H9 (cell line): Measurements from ENCODE around the gene GATAD2B. TPM values are rescaled to one million over a fixed set of nuclear protein-coding genes. Genes with fewer than 3 reads are reported as not detected.

Experiments used
- DNase-seq: peaks from one replicate; pipeline ENCODE4 v3.0.0-alpha.2; 2017
- H2AFZ ChIP-seq: one replicate; pipeline ENCODE4 v1.6.1; 2013; ENCODE audit warnings: mild to moderate bottlenecking, low read length, control low read depth, moderate library complexity
- H2AK5ac ChIP-seq: 2 replicates; pipeline ENCODE4 v1.6.1; 2013; ENCODE audit warnings: low read length, control low read depth, mixed read lengths; ENCODE audit not compliant: insufficient read length
- H2BK120ac ChIP-seq: one replicate; pipeline ENCODE4 v1.6.1; 2013; ENCODE audit warnings: low read depth, mild to moderate bottlenecking, low read length, control low read depth, inconsistent platforms; ENCODE audit not compliant: poor library complexity, severe bottlenecking
- H2BK12ac ChIP-seq: 2 replicates; pipeline ENCODE4 v1.6.1; 2013; ENCODE audit warnings: low read length, control low read depth, mixed read lengths, low read depth; ENCODE audit not compliant: insufficient read length
- H2BK15ac ChIP-seq: 2 replicates; pipeline ENCODE4 v1.6.1; 2013; ENCODE audit warnings: low read depth, low read length, control low read depth
- H2BK20ac ChIP-seq: one replicate; pipeline ENCODE4 v1.6.1; 2013; ENCODE audit warnings: low read depth, mild to moderate bottlenecking, low read length, control low read depth, inconsistent platforms; ENCODE audit not compliant: poor library complexity, severe bottlenecking
- H2BK5ac ChIP-seq: 2 replicates; pipeline ENCODE4 v1.6.1; 2013; ENCODE audit warnings: low read length, control low read depth, mixed read lengths; ENCODE audit not compliant: insufficient read length
- H3K14ac ChIP-seq: 2 replicates; pipeline ENCODE4 v1.6.1; 2013; ENCODE audit warnings: low read length, control low read depth; ENCODE audit not compliant: insufficient read depth
- H3K18ac ChIP-seq: 2 replicates; pipeline ENCODE4 v1.6.1; 2013; ENCODE audit warnings: low read depth, mild to moderate bottlenecking, mixed read lengths, low read length, control low read depth; ENCODE audit not compliant: insufficient read length
- H3K23ac ChIP-seq: 2 replicates; pipeline ENCODE4 v1.6.1; 2013; ENCODE audit warnings: low read length, control low read depth, mixed read lengths, low read depth; ENCODE audit not compliant: insufficient read length
- H3K23me2 ChIP-seq: 2 replicates; pipeline ENCODE4 v1.6.1; 2013; ENCODE audit warnings: low read depth, mild to moderate bottlenecking, mixed read lengths, low read length, control low read depth; ENCODE audit not compliant: insufficient read length, poor library complexity, severe bottlenecking
- H3K27ac ChIP-seq: 2 replicates; pipeline ENCODE4 v1.5.1; 2013; ENCODE audit warnings: low read length, control low read depth, mixed read lengths, low read depth; ENCODE audit not compliant: insufficient read length
- H3K27me3 ChIP-seq: 2 replicates; pipeline ENCODE4 v1.6.1; 2013; ENCODE audit warnings: low read length, control low read depth, inconsistent platforms; ENCODE audit not compliant: insufficient read depth
- H3K4ac ChIP-seq: 2 replicates; pipeline ENCODE4 v1.6.1; 2013; ENCODE audit warnings: low read depth, mild to moderate bottlenecking, control low read depth, inconsistent platforms, low read length, moderate library complexity
- H3K4me1 ChIP-seq: 2 replicates; pipeline ENCODE4 v1.6.1; 2013; ENCODE audit warnings: low read length, control low read depth, inconsistent platforms; ENCODE audit not compliant: insufficient read depth
- H3K4me2 ChIP-seq: 2 replicates; pipeline ENCODE4 v1.6.1; 2013; ENCODE audit warnings: low read length, control low read depth, mixed read lengths; ENCODE audit not compliant: insufficient read length, insufficient read depth
- H3K56ac ChIP-seq: 2 replicates; pipeline ENCODE4 v1.6.1; 2013; ENCODE audit warnings: low read depth, mild to moderate bottlenecking, mixed read lengths, low read length, control low read depth; ENCODE audit not compliant: insufficient read length
- H3K79me1 ChIP-seq: 2 replicates; pipeline ENCODE4 v1.6.1; 2013; ENCODE audit warnings: low read depth, mild to moderate bottlenecking, moderate library complexity, low read length, control low read depth, inconsistent platforms; ENCODE audit not compliant: insufficient read depth, poor library complexity, severe bottlenecking
- H3K79me2 ChIP-seq: 2 replicates; pipeline ENCODE4 v1.6.1; 2013; ENCODE audit warnings: low read length, control low read depth, inconsistent platforms; ENCODE audit not compliant: insufficient read depth
- H3K9ac ChIP-seq: 2 replicates; pipeline ENCODE4 v1.6.1; 2013; ENCODE audit warnings: low read length, control low read depth, mixed read lengths; ENCODE audit not compliant: insufficient read length; ENCODE audit errors: extremely low read depth
- H3K9me3 ChIP-seq: one replicate; pipeline ENCODE4 v1.6.1; 2013; ENCODE audit warnings: low read depth, low read length, inconsistent platforms; ENCODE audit not compliant: control insufficient read depth
- H3T11ph ChIP-seq: one replicate; pipeline ENCODE4 v1.6.1; 2013; ENCODE audit warnings: mild to moderate bottlenecking, low read length, control low read depth, inconsistent platforms
- H4K20me1 ChIP-seq: one replicate; pipeline ENCODE4 v1.6.1; 2013; ENCODE audit not compliant: control insufficient read depth, insufficient read length, insufficient read depth
- H4K5ac ChIP-seq: 2 replicates; pipeline ENCODE4 v1.6.1; 2013; ENCODE audit warnings: low read depth, mild to moderate bottlenecking, mixed read lengths, low read length, control low read depth; ENCODE audit not compliant: insufficient read length
- H4K8ac ChIP-seq: replicated peaks from 2 replicates; pipeline ENCODE4 v1.6.1; 2013; ENCODE audit warnings: low read length, control low read depth, mixed read lengths, low read depth; ENCODE audit not compliant: insufficient read length
- H4K91ac ChIP-seq: 2 replicates; pipeline ENCODE4 v1.6.1; 2013; ENCODE audit warnings: low read depth, mild to moderate bottlenecking, moderate library complexity, mixed read lengths, low read length, control low read depth; ENCODE audit not compliant: insufficient read length
- H3K27ac Mint-ChIP-seq, 3 experiments: 2 replicates in 2 of 3; 3 replicates in 1 of 3; pipeline ENCODE4 v1.8.0; 2020 to 2021; ENCODE audit warnings: mixed read lengths in 3 of 3, mild to moderate bottlenecking in 1 of 3, moderate library complexity in 1 of 3
- H3K27me3 Mint-ChIP-seq: 2 replicates; pipeline ENCODE4 v1.8.0; 2021; ENCODE audit warnings: low read depth, mild to moderate bottlenecking, moderate library complexity, mixed read lengths
- H3K36me3 Mint-ChIP-seq, 3 experiments: 2 replicates in 2 of 3; 3 replicates in 1 of 3; pipeline ENCODE4 v1.8.0; 2020 to 2021; ENCODE audit warnings: low read depth in 3 of 3, mixed read lengths in 3 of 3; ENCODE audit not compliant: insufficient read depth in 1 of 3
- H3K4me1 Mint-ChIP-seq, 2 experiments: 2 replicates each; pipeline ENCODE4 v1.8.0; 2020; ENCODE audit warnings: mixed read lengths in 2 of 2
- H3K4me3 Mint-ChIP-seq, 2 experiments: 2 replicates in 1 of 2; 3 replicates in 1 of 2; pipeline ENCODE4 v1.8.0; 2020 to 2021; ENCODE audit warnings: mild to moderate bottlenecking in 2 of 2, mixed read lengths in 2 of 2, moderate library complexity in 1 of 2
- H3K9me3 Mint-ChIP-seq, 2 experiments: 2 replicates in 1 of 2; 3 replicates in 1 of 2; pipeline ENCODE4 v1.8.0; 2020; ENCODE audit warnings: mild to moderate bottlenecking in 2 of 2, mixed read lengths in 2 of 2, moderate library complexity in 1 of 2
- WGBS: extraction: QIAGEN DNeasy Blood & Tissue Kit; methylation state at CpG from one replicate; pipeline ENCODE4 v1.1.7; 2013; ENCODE audit warnings: missing lambda C conversion rate, low lambda C conversion rate, mixed read lengths; ENCODE audit not compliant: insufficient read length; ENCODE audit errors: extremely low coverage; 5-methylcytosine and 5-hydroxymethylcytosine counted together
- total RNA-seq: library from RNA; stranded (reverse); gene quantifications from 2 replicates; pipeline ENCODE4 v1.2.1, GENCODE V29; 2021
- TF ChIP-seq, protein P1 (sequence below): fragments of 200-600 bp; sonication (generic); conservative IDR thresholded peaks from 3 replicates; pipeline ENCODE4 v1.8.0; 2021; ENCODE audit warnings: antibody characterized with exemption, mild to moderate bottlenecking

GATAD2B gene
- total RNA-seq, 1 experiment from 2014 or later: 44.1 TPM

DNA sequence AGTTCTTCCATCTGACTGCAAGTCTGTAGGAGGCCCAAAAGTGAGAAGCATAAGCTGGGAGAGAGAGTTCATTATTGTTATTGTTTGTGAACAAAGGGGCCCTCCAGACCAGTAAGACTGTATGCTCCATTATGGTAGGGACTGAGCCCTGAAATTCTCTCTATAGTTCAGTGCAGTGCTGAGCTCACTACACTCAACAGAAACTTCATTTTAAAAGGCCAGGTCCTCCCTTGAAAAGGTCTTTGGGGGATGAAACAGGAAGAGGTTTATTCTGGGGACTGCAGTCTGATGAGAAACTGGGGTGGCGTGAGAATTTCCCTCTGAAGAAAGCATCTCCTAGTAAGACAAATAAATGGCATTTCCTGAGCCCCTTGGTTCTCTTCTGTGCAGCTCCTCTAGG, 5.5 kb upstream of the GATAD2B start:
- TF ChIP-seq, protein P1, sequence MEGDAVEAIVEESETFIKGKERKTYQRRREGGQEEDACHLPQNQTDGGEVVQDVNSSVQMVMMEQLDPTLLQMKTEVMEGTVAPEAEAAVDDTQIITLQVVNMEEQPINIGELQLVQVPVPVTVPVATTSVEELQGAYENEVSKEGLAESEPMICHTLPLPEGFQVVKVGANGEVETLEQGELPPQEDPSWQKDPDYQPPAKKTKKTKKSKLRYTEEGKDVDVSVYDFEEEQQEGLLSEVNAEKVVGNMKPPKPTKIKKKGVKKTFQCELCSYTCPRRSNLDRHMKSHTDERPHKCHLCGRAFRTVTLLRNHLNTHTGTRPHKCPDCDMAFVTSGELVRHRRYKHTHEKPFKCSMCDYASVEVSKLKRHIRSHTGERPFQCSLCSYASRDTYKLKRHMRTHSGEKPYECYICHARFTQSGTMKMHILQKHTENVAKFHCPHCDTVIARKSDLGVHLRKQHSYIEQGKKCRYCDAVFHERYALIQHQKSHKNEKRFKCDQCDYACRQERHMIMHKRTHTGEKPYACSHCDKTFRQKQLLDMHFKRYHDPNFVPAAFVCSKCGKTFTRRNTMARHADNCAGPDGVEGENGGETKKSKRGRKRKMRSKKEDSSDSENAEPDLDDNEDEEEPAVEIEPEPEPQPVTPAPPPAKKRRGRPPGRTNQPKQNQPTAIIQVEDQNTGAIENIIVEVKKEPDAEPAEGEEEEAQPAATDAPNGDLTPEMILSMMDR: no peak
- no peaks in the 10 kb centered on the region for H3K9me3 Mint-ChIP-seq
- no peak overlapping the region for H3K4me3 Mint-ChIP-seq
- Histone ChIP-seq H3K27ac (no peak overlapping the region), H2BK15ac (no peak overlapping the region), H3K23ac (no peak overlapping the region), H3K56ac (no peak overlapping the region), H3K9me3 (no peaks in the 10 kb centered on the region), H2BK12ac (no peak overlapping the region), H2AFZ (no peak overlapping the region), H3K4ac (no peak overlapping the region), H4K91ac (no peak overlapping the region), H2BK20ac (no peak overlapping the region), H2BK120ac (no peak overlapping the region), H3K14ac (no peak overlapping the region), H4K20me1 (no peaks in the 10 kb centered on the region), H3K23me2 (peaks cover 7% of the 10 kb centered on the region), H4K8ac (no peak overlapping the region), H3K79me2 (no peaks in the 10 kb centered on the region), H3K27me3 (no peaks in the 10 kb centered on the region), H4K5ac (no peak overlapping the region), H2AK5ac (no peak overlapping the region), H2BK5ac (no peak overlapping the region), H3K9ac (no peak overlapping the region), H3K79me1 (no peaks in the 10 kb centered on the region), H3K4me1 (no peaks in the 10 kb centered on the region), H3T11ph (no peak overlapping the region), H3K4me2 (no peak overlapping the region), H3K18ac (no peak overlapping the region)
- H3K4me1 Mint-ChIP-seq: peaks cover 2 to 4% of the 10 kb centered on the region in 2 experiments
- H3K27ac Mint-ChIP-seq: peak overlapping the region in 1 of 3 experiments; percentile 83; a peak in 2 of 7 replicates
- peaks cover 8 to 30% (median 20%) of the 10 kb centered on the region in 3 experiments; a peak in 6 of 7 replicates for H3K36me3 Mint-ChIP-seq
- no peak for DNase-seq
- WGBS: no CpG with 5 or more reads among the region's 1 CpG
- no peaks in the 10 kb centered on the region for H3K27me3 Mint-ChIP-seq
